T-helper 9 cell (primary cell): Measurements from ENCODE around the gene KRT86.
"Not testable (repeated sequence)": the region's sequence is repeated elsewhere in the genome, so short reads cannot be mapped to it uniquely, and the experiment has no call there.

Experiments
- DNase-seq: peaks from one replicate; pipeline ENCODE4 v3.0.0-alpha.2; 2020

KRT86 gene

GRCh38 chr12:52238916-52239646 lies 35.4 kb upstream of the KRT86 start:
- DNase-seq, result no peak

GRCh38 chr12:52239767-52240166 lies 34.7 kb upstream of the KRT86 start:
- no peak for DNase-seq

GRCh38 chr12:52240247-52240646 lies 34.2 kb upstream of the KRT86 start:
- DNase-seq, result not testable (repeated sequence)

- DNase-seq, result no peak
These were observed 33.1 kb upstream of the KRT86 start for GRCh38 chr12:52241205-52241842.

GRCh38 chr12:52242442-52243258 lies 31.8 kb upstream of the KRT86 start:
- no peak for DNase-seq

- no peak for DNase-seq
These were observed 31.1 kb upstream of the KRT86 start for GRCh38 chr12:52243259-52243855.

GRCh38 chr12:52243856-52244614 lies 30.4 kb upstream of the KRT86 start:
- DNase-seq, result peak; percentile 18

GRCh38 chr12:52244615-52244994 lies 29.8 kb upstream of the KRT86 start:
- no peak for DNase-seq

GRCh38 chr12:52245259-52245961 lies 29.0 kb upstream of the KRT86 start:
- no peak for DNase-seq

- no peak for DNase-seq
These were observed 28.4 kb upstream of the KRT86 start for GRCh38 chr12:52245962-52246569.

GRCh38 chr12:52246720-52247621 lies 27.5 kb upstream of the KRT86 start:
- no peak for DNase-seq

GRCh38 chr12:52247622-52248540 lies 26.6 kb upstream of the KRT86 start:
- no peak for DNase-seq

- no peak for DNase-seq
These were observed 25.6 kb upstream of the KRT86 start for GRCh38 chr12:52248541-52249461.

GRCh38 chr12:52249511-52250047 lies 24.9 kb upstream of the KRT86 start:
- no peak for DNase-seq

GRCh38 chr12:52250048-52250990 lies 24.1 kb upstream of the KRT86 start:
- DNase-seq, result no peak

- no peak for DNase-seq
These were observed 22.9 kb upstream of the KRT86 start for GRCh38 chr12:52251367-52252051.
